ENCODE results near the gene ST3GAL4.

DNA sequence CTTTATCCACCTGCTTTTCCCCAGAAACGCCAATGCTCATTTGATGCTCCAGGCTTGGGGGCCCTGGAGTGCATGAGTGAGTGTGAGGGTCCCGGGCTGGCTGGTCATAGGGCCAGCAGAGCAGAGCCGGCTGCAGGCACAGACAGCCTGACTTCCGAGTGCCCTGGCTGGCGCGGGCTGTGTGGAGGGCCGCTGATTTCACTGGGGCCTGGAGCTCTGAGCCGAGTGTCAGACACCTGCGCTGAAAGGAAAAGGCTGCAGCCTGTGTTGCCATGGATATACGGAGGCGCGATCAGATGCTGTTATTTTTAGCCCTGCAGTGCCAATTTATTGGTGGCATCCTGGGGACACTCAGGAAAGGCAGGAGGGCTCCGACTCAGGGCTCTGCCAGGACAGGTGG is 87.6 kb downstream of the ST3GAL4 start:
- TF ChIP-seq, protein P1, sequence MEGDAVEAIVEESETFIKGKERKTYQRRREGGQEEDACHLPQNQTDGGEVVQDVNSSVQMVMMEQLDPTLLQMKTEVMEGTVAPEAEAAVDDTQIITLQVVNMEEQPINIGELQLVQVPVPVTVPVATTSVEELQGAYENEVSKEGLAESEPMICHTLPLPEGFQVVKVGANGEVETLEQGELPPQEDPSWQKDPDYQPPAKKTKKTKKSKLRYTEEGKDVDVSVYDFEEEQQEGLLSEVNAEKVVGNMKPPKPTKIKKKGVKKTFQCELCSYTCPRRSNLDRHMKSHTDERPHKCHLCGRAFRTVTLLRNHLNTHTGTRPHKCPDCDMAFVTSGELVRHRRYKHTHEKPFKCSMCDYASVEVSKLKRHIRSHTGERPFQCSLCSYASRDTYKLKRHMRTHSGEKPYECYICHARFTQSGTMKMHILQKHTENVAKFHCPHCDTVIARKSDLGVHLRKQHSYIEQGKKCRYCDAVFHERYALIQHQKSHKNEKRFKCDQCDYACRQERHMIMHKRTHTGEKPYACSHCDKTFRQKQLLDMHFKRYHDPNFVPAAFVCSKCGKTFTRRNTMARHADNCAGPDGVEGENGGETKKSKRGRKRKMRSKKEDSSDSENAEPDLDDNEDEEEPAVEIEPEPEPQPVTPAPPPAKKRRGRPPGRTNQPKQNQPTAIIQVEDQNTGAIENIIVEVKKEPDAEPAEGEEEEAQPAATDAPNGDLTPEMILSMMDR (conservative IDR thresholded peaks at IDR 0.05; ENCODE audit: low read length) = no peak
- TF ChIP-seq EZH2phosphoT487 (IDR thresholded peaks at IDR 0.05; ENCODE audit: borderline replicate concordance, low read depth, low read length) = no peak

All from OCI-LY7 (cell line).